SK-N-MC (cell line): ENCODE data around the gene SLC16A3.

Experiments used
- EZH2 ChIP-seq: fragments of 200-600 bp; sonication (generic); IDR thresholded peaks from one replicate; pipeline ENCODE4 v1.6.1; 2017; ENCODE audit warnings: antibody characterized with exemption
- POLR2AphosphoS5 ChIP-seq: IDR thresholded peaks from 2 replicates; pipeline ENCODE4 v1.6.1; 2012; ENCODE audit warnings: mild to moderate bottlenecking, low read depth, low read length, borderline replicate concordance

GRCh38 chr17:82200743-82201497, 27.9 kb upstream of the SLC16A3 start:
- TF ChIP-seq EZH2 (no peak), POLR2AphosphoS5 (no peak)
